Measurements from ENCODE around the gene PODNL1.

The PODNL1 gene

GRCh38 chr19:13979686-13980085 lies 41.5 kb upstream of the PODNL1 start:
- H3K4me2 ChIP-seq (ENCODE audit: low read length), result no peak overlapping the region
- peaks cover 4% of the 10 kb centered on the region for H3F3A ChIP-seq (ENCODE audit: control insufficient read depth, insufficient read depth)
- no peaks in the 10 kb centered on the region for H4K20me1 ChIP-seq (ENCODE audit: control insufficient read depth, insufficient read depth, low read depth, low read length)
- no peaks in the 10 kb centered on the region for H3K79me2 ChIP-seq (ENCODE audit: control insufficient read depth, low read length)
- no peak overlapping the region for H3K4me3 ChIP-seq (ENCODE audit: low read length)
- peaks cover 33% of the 10 kb centered on the region for H3K4me1 ChIP-seq (ENCODE audit: control insufficient read depth, low read length)
- no peaks in the 10 kb centered on the region for H3K9me2 ChIP-seq (replicated peaks; ENCODE audit: control insufficient read depth, low read length)
- no peaks in the 10 kb centered on the region for H3K27me3 ChIP-seq (ENCODE audit: control insufficient read depth, low read length)
- TF ChIP-seq CTCF (IDR thresholded peaks at IDR 0.05; ENCODE audit: low read depth, low read length, poor library complexity, severe bottlenecking) (no peak), EZH2phosphoT487 (IDR thresholded peaks at IDR 0.05; ENCODE audit: borderline replicate concordance, low read length) (no peak)
- no peak overlapping the region for H3K27ac ChIP-seq (ENCODE audit: low read depth, low read length)
- peaks cover 9% of the 10 kb centered on the region; the same call in 1 of the 2 replicates for H3K36me3 ChIP-seq (ENCODE audit: control insufficient read depth, low read length)
- no peaks in the 10 kb centered on the region for H3K9me3 ChIP-seq (ENCODE audit: control insufficient read depth, insufficient read depth, low read length)

GRCh38 chr19:13979244-13979615 lies 41.0 kb upstream of the PODNL1 start:
- Histone ChIP-seq H3K79me2 (ENCODE audit: control insufficient read depth, low read length) (no peaks in the 10 kb centered on the region), H3K27ac (ENCODE audit: low read depth, low read length) (no peak overlapping the region), H3K4me2 (ENCODE audit: low read length) (no peak overlapping the region), H3K4me3 (ENCODE audit: low read length) (no peak overlapping the region), H3K4me1 (ENCODE audit: control insufficient read depth, low read length) (peaks cover 32% of the 10 kb centered on the region), H3K36me3 (ENCODE audit: control insufficient read depth, low read length) (peaks cover 9% of the 10 kb centered on the region; the same call in 1 of the 2 replicates), H4K20me1 (ENCODE audit: control insufficient read depth, insufficient read depth, low read depth, low read length) (no peaks in the 10 kb centered on the region), H3K27me3 (ENCODE audit: control insufficient read depth, low read length) (no peaks in the 10 kb centered on the region), H3K9me3 (ENCODE audit: control insufficient read depth, insufficient read depth, low read length) (no peaks in the 10 kb centered on the region), H3K9me2 (replicated peaks; ENCODE audit: control insufficient read depth, low read length) (no peaks in the 10 kb centered on the region), H3F3A (ENCODE audit: control insufficient read depth, insufficient read depth) (no peaks in the 10 kb centered on the region)
- TF ChIP-seq EZH2phosphoT487 (IDR thresholded peaks at IDR 0.05; ENCODE audit: borderline replicate concordance, low read length) (no peak), CTCF (IDR thresholded peaks at IDR 0.05; ENCODE audit: low read depth, low read length, poor library complexity, severe bottlenecking) (no peak)

GRCh38 chr19:13978351-13979243 lies 40.4 kb upstream of the PODNL1 start:
- no peaks in the 10 kb centered on the region for H3K9me2 ChIP-seq (replicated peaks; ENCODE audit: control insufficient read depth, low read length)
- H3K27ac ChIP-seq (ENCODE audit: low read depth, low read length), result no peak overlapping the region
- no peak overlapping the region for H3K4me3 ChIP-seq (ENCODE audit: low read length)
- peaks cover 32% of the 10 kb centered on the region for H3K4me1 ChIP-seq (ENCODE audit: control insufficient read depth, low read length)
- no peak overlapping the region for H3K4me2 ChIP-seq (ENCODE audit: low read length)
- no peaks in the 10 kb centered on the region for H3K79me2 ChIP-seq (ENCODE audit: control insufficient read depth, low read length)
- no peaks in the 10 kb centered on the region for H3F3A ChIP-seq (ENCODE audit: control insufficient read depth, insufficient read depth)
- H3K27me3 ChIP-seq (ENCODE audit: control insufficient read depth, low read length), result no peaks in the 10 kb centered on the region
- no peaks in the 10 kb centered on the region for H3K9me3 ChIP-seq (ENCODE audit: control insufficient read depth, insufficient read depth, low read length)
- no peaks in the 10 kb centered on the region for H4K20me1 ChIP-seq (ENCODE audit: control insufficient read depth, insufficient read depth, low read depth, low read length)
- H3K36me3 ChIP-seq (ENCODE audit: control insufficient read depth, low read length), result peaks cover 9% of the 10 kb centered on the region; the same call in 1 of the 2 replicates
- TF ChIP-seq EZH2phosphoT487 (IDR thresholded peaks at IDR 0.05; ENCODE audit: borderline replicate concordance, low read length) (no peak), CTCF (IDR thresholded peaks at IDR 0.05; ENCODE audit: low read depth, low read length, poor library complexity, severe bottlenecking) (no peak)
